ENCODE results near the gene KDM4C. TPM values are rescaled to one million over a fixed set of nuclear protein-coding genes. Genes with fewer than 3 reads are reported as not detected.

Gene KDM4C
- total RNA-seq, 2 donors from 2014 or later: 12.8 to 31.5 TPM

DNA sequence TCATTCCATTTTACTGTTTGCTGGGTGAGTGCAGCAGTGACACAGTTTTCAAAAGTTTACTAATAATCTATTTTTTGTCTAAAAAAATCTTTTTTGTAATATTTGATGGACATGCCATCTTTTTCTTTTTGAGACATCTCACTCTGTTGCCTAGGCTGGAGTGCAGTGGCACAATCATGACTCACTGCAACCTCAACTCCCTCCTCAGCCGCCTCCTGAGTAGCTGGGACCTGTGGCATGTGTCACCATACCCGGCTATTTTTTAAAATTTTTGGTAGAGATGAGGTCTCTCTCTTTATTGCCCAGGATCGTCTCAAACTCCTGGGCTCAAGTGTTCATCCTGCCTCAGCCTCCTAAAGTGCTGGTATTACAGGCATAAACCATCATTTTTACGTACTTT is 86.0 kb downstream of the KDM4C start:
- Mint-ChIP-seq H3K27me3 (ENCODE audit: insufficient read depth) (no peaks in the 10 kb centered on the region), H3K4me1 (peaks cover 10% of the 10 kb centered on the region), H3K27ac (no peak overlapping the region), H3K9me3 (no peaks in the 10 kb centered on the region), H3K36me3 (ENCODE audit: low read depth) (no peaks in the 10 kb centered on the region), H3K4me3 (no peak overlapping the region)
- Histone ChIP-seq H3K27ac (ENCODE audit: low read depth, low read length) (no peak overlapping the region), H3K9ac (ENCODE audit: extremely low read depth, low read length, poor library complexity, severe bottlenecking) (no peak overlapping the region), H3K9me3 (ENCODE audit: control insufficient read depth, low read length) (no peaks in the 10 kb centered on the region), H3K36me3 (ENCODE audit: control insufficient read depth, insufficient read depth, low read length) (peaks cover 4% of the 10 kb centered on the region), H3K4me3 (ENCODE audit: low read length) (no peak overlapping the region), H3K27me3 (ENCODE audit: control insufficient read depth, insufficient read depth, low read length, poor library complexity, severe bottlenecking) (no peaks in the 10 kb centered on the region), H3K4me1 (ENCODE audit: control insufficient read depth, insufficient read depth, low read length) (no peaks in the 10 kb centered on the region)
- 88 to 90% methylated on average over 1 to 4 of the region's 4 CpGs for WGBS, 2 experiments (ENCODE audit: insufficient coverage in 1 of 2, insufficient read length in 1 of 2)
- TF ChIP-seq, protein P1, sequence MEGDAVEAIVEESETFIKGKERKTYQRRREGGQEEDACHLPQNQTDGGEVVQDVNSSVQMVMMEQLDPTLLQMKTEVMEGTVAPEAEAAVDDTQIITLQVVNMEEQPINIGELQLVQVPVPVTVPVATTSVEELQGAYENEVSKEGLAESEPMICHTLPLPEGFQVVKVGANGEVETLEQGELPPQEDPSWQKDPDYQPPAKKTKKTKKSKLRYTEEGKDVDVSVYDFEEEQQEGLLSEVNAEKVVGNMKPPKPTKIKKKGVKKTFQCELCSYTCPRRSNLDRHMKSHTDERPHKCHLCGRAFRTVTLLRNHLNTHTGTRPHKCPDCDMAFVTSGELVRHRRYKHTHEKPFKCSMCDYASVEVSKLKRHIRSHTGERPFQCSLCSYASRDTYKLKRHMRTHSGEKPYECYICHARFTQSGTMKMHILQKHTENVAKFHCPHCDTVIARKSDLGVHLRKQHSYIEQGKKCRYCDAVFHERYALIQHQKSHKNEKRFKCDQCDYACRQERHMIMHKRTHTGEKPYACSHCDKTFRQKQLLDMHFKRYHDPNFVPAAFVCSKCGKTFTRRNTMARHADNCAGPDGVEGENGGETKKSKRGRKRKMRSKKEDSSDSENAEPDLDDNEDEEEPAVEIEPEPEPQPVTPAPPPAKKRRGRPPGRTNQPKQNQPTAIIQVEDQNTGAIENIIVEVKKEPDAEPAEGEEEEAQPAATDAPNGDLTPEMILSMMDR (conservative IDR thresholded peaks at IDR 0.05): no peak
- peak; percentile 19 for DNase-seq

DNA sequence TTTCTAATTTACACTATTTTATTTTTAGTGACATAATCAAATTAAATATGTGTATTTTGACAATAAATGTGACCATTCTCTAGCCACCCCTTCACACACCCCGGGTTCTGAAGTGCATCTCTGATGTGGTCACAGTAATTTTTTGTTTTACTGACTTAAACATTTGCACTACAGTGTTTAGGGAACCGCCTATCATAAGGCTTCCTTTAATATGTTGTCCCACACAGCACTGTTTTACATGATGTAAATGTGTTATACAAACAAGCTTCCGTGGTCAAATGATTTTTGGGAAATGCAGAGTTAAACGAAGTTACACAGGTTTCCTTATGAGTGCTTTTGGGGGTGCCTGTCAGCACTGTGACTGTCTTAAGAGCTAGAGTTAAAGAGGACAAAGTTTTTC is 86.5 kb downstream of the KDM4C start:
- H3K9ac ChIP-seq (ENCODE audit: extremely low read depth, low read length, poor library complexity, severe bottlenecking): no peak overlapping the region
- no peaks in the 10 kb centered on the region for H3K9me3 ChIP-seq (ENCODE audit: control insufficient read depth, low read length)
- H3K4me1 ChIP-seq (ENCODE audit: control insufficient read depth, insufficient read depth, low read length): no peaks in the 10 kb centered on the region
- H3K4me3 ChIP-seq (ENCODE audit: low read length): no peak overlapping the region
- DNase-seq: no peak
- Mint-ChIP-seq H3K27me3 (ENCODE audit: insufficient read depth) (no peaks in the 10 kb centered on the region), H3K4me3 (no peak overlapping the region), H3K27ac (peak overlapping the region; percentile 42), H3K9me3 (no peaks in the 10 kb centered on the region), H3K4me1 (peaks cover 10% of the 10 kb centered on the region), H3K36me3 (ENCODE audit: low read depth) (peaks cover under 1% of the 10 kb centered on the region)
- H3K36me3 ChIP-seq (ENCODE audit: control insufficient read depth, insufficient read depth, low read length): peaks cover 4% of the 10 kb centered on the region
- 75 to 90% methylated on average over 3 to 4 of the region's 4 CpGs for WGBS, 2 experiments (ENCODE audit: insufficient coverage in 1 of 2, insufficient read length in 1 of 2)
- no peaks in the 10 kb centered on the region for H3K27me3 ChIP-seq (ENCODE audit: control insufficient read depth, insufficient read depth, low read length, poor library complexity, severe bottlenecking)
- TF ChIP-seq, protein P1 (conservative IDR thresholded peaks at IDR 0.05): no peak
- no peak overlapping the region for H3K27ac ChIP-seq (ENCODE audit: low read depth, low read length)

DNA sequence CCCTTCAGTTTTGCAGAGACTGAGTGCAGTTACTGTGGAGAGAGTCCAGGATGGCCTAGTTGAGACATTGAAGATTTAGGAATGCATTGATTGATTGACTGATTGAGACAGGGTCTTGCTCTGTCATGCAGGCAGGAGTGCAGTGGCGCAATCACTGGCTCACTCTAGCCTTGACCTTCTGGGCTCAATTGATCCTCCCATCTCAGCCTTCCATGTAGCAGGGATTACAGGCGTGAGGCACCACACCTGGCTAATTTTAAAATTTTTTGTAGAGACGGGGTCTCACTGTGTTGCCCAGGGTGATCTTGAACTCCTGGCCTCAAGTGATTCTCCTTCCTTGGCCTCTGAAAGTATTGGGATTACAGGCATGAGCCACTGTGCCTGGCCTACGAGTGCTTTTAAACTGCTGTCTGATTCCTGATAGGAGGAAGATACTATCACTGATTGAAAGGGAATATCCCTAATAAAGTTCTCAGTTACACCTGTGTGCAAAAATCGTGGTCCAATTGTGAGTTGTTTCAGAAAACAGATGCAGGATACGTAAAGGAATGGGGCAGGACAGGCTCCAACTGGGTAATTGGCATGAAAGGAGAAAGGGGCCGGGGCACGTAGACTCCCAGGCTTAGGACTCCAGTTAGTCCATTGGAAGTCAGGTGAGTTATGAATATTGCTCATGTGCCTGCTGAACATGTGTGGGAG is 87.5 kb downstream of the KDM4C start:
- Histone ChIP-seq H3K4me3 (ENCODE audit: low read length) (no peak overlapping the region), H3K4me1 (ENCODE audit: control insufficient read depth, insufficient read depth, low read length) (no peaks in the 10 kb centered on the region), H3K27ac (ENCODE audit: low read depth, low read length) (no peak overlapping the region), H3K9ac (ENCODE audit: extremely low read depth, low read length, poor library complexity, severe bottlenecking) (no peak overlapping the region), H3K9me3 (ENCODE audit: control insufficient read depth, low read length) (no peaks in the 10 kb centered on the region), H3K36me3 (ENCODE audit: control insufficient read depth, insufficient read depth, low read length) (peaks cover 13% of the 10 kb centered on the region), H3K27me3 (ENCODE audit: control insufficient read depth, insufficient read depth, low read length, poor library complexity, severe bottlenecking) (no peaks in the 10 kb centered on the region)
- peaks cover 10% of the 10 kb centered on the region for H3K4me1 Mint-ChIP-seq
- TF ChIP-seq, protein P1 (conservative IDR thresholded peaks at IDR 0.05): no peak
- H3K4me3 Mint-ChIP-seq: no peak overlapping the region
- no peaks in the 10 kb centered on the region for H3K9me3 Mint-ChIP-seq
- peaks cover 10% of the 10 kb centered on the region for H3K36me3 Mint-ChIP-seq (ENCODE audit: low read depth)
- 88 to 89% methylated on average over 7 to 8 of the region's 8 CpGs for WGBS, 2 experiments (ENCODE audit: insufficient coverage in 1 of 2, insufficient read length in 1 of 2)
- no peaks in the 10 kb centered on the region for H3K27me3 Mint-ChIP-seq (ENCODE audit: insufficient read depth)
- peak; percentile 45 for DNase-seq
- peak overlapping the region; percentile 56 for H3K27ac Mint-ChIP-seq

Measured in endodermal cell (in vitro differentiated cells).